ENCODE data around the gene SLC12A7. TPM values are rescaled to one million over a fixed set of nuclear protein-coding genes. Genes with fewer than 3 reads are reported as not detected.

SLC12A7 gene
- total RNA-seq, 1 donor: 3.4 TPM

- no peak overlapping the region for H3K4me3 ChIP-seq (ENCODE audit: low read depth, low read length)
- no peak for DNase-seq (ENCODE audit: low read depth)
- TF ChIP-seq CTCF (IDR thresholded peaks at IDR 0.05; ENCODE audit: insufficient read depth, low read length): no peak
Measured at GRCh38 chr5:1030801-1031271, 81.0 kb downstream of the SLC12A7 start.

GRCh38 chr5:1029945-1030625, 81.8 kb downstream of the SLC12A7 start:
- TF ChIP-seq CTCF (IDR thresholded peaks at IDR 0.05; ENCODE audit: insufficient read depth, low read length): no peak
- no peak overlapping the region for H3K4me3 ChIP-seq (ENCODE audit: low read depth, low read length)
- no peak for DNase-seq (ENCODE audit: low read depth)

- no peak for DNase-seq (ENCODE audit: low read depth)
- no peak for TF ChIP-seq CTCF (IDR thresholded peaks at IDR 0.05; ENCODE audit: insufficient read depth, low read length)
- no peak overlapping the region for H3K4me3 ChIP-seq (ENCODE audit: low read depth, low read length)
Measured at GRCh38 chr5:1029282-1029944, 82.5 kb downstream of the SLC12A7 start.

- no peak for DNase-seq (ENCODE audit: low read depth)
- H3K4me3 ChIP-seq (ENCODE audit: low read depth, low read length): no peak overlapping the region
- no peak for TF ChIP-seq CTCF (IDR thresholded peaks at IDR 0.05; ENCODE audit: insufficient read depth, low read length)
Measured at GRCh38 chr5:1028481-1029281, 83.2 kb downstream of the SLC12A7 start.

GRCh38 chr5:1027631-1028441, 84.0 kb downstream of the SLC12A7 start:
- no peak for TF ChIP-seq CTCF (IDR thresholded peaks at IDR 0.05; ENCODE audit: insufficient read depth, low read length)
- H3K4me3 ChIP-seq (ENCODE audit: low read depth, low read length): no peak overlapping the region
- no peak for DNase-seq (ENCODE audit: low read depth)

Measured in fibroblast of the aortic adventitia (primary cell).